Measurements from ENCODE around the gene CDH10.

Gene CDH10

DNA sequence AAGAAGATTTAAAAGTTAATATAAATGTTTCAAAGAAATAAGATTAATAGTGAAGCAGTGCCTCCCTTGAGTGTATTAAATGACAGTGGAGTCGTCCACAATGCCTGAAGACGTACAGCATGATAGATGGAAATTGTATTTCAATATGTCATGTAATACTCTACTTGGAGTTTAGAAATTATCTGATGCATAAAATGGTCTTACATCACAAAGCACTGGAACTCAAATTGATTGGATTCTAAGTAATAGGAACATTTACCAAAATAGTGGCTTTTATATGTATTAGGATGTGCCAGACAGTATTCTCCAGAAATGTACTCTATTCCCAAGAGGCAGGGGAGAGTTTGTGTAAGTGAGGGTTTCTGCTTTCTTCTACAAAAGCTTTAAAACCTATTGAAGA lies 49.4 kb downstream of the CDH10 start:
- FAIRE-seq = no peak

DNA sequence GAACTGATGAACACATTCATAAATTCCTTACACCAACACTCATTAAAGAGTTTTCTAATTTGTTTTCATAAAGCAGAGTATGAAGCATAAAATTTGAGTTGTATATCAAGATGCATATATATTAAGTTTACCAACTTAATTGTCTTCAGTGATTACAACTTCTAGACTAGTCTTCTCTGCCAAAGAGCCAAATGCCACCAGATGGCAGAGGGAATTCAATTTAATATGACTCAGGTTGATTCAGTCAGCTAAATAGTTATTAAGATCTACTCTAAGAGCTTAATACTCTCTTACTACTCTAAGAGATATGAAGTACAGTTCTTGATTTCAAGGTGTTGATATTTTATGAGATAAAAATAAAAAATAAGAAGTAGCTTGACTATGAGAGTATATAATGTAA lies 53.4 kb downstream of the CDH10 start:
- FAIRE-seq = no peak

DNA sequence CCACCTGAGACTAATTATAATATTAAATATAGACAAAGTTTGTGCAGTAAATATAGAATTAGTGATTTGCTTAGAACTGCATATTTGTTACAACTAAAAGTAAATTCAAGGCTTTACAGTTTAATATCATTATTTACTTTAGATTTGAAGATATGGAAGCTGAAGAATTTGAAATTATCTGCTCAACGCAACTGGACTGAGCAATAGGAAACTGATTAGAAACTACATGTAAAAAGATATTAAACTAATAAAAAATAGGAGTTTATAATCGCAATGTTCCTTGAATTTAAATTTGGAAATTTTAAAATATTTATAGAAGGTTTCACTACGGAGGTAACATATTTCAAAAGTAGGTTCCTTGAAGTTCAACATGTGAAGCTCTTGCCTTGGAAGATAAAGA lies 55.2 kb downstream of the CDH10 start:
- FAIRE-seq = no peak

DNA sequence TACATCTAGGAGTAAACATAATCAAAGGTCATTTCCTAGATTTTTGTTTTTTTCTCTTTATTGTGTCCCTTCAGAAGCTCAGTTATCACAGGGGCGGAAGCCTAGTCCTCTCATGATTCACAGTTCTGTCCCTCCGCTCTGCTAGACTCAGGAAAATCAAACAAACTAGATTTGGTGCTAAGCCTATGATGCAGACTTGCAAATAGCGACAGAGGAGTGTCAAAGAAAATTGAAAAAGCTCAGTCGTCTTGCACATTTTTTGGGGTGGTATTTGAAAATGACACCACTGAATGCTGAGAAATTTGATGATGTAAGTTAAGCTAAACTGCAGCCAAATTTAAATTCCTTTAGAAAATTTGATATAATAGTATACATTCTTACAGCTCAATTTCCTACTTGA lies 59.0 kb downstream of the CDH10 start:
- FAIRE-seq = no peak

DNA sequence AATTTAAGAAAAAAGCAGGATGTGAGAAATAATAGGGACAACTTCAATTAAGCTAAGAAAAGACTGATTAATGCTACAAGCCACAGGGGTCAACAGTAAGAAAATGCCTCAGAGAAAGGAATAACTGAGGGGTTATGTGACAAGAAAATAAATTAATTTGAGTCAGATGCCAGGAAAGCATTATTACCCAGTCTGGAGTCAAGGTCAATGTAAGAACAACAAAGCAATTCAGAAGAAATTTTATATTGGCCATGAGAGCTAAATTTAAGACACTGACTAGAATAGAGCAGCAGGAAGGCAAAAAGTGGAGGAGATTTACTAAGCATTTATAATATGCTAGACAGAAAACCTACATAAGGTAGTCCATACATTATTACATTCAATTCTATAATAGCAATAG lies 73.5 kb downstream of the CDH10 start:
- no peak for FAIRE-seq

DNA sequence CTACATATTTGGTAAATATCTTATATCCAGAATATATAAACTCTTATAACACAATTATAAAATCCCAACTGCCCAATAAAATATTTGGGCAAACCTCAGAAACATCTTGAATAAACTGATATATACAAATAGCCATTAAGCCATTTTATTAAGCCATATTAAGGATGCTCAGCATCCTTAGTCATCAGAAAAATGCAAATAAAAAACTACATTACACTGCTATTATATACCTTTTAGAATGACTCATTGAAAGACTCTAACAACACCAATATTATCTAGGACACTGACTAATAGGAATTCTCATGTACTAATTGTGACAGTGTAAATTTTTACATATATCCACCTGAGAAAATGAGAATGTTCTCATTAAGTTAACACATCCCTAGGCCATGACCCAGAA lies 77.8 kb downstream of the CDH10 start:
- FAIRE-seq = no peak

DNA sequence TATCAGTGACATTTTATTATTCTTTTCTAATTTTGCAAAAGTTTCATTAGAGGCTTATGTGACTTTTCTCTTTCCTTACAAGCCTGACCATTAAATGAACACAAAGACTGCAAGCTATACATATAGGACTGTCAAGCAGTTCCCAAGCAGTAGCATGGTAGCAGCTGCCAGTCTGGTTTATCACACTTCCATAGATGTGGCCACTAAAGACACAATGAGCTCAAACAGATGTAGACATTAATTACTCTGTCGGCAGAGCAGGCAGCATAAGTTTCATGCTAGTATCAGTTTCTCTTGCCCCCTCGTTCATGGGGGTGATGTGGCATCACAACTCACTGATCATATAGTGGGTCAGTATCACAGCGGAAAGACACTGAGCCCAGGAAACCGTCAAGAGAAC lies 89.5 kb downstream of the CDH10 start:
- FAIRE-seq = no peak

DNA sequence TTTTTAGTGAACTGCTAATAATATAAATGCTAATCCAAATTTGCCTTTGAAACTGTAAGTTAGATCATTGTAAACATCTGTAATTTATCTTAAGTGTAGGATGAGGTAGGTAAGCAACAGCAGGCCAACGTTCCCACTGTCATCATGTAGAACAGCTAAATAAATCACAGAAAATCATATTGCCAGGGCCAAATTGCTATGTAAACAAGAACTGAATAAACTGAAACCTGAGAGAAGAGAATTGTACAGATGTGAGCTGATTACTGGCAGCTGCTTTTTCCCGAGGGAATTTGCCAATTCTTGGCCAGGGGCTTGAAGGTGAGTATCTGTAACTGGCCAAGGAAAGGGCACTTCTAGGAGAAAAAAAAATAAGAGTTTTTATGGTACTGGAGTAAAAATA lies 97.6 kb downstream of the CDH10 start:
- FAIRE-seq = no peak

DNA sequence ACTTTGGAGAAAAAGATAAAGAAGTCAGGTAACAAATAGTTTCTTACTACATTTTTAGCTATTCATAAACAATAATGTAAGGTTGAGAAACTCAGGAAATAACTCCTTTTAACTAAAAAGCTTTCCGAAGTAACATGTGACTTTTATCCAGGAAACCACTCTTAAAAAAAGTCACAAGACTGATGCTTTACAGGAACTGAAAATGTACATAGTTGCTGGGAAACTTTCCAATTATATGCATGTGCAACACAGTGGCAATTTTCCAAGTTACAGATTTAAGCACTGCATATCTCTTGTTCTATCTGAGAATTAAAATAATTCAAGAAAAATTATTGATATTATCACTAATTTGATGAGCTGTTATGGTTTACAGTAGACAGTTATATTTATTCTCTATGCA lies 105.2 kb downstream of the CDH10 start:
- no peak for FAIRE-seq

DNA sequence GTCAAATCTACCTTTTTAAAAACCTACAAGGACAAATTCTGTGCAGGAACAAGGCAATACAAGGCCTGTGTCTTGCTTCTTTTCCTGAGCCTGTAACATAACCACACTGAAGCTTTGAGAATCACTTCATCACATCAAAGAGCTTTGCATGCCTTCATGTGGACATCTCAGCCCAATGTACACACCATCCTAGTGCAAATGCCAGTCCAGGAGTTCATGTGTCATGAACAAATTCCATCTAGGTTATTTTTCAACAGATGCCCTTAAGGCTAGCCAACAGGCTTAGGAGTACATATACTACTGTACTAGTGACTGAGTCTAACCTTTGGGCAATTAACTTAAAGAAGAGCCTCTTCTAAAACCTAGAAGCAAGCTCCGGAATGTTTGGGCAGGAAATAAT lies 106.4 kb downstream of the CDH10 start:
- no peak for FAIRE-seq

DNA sequence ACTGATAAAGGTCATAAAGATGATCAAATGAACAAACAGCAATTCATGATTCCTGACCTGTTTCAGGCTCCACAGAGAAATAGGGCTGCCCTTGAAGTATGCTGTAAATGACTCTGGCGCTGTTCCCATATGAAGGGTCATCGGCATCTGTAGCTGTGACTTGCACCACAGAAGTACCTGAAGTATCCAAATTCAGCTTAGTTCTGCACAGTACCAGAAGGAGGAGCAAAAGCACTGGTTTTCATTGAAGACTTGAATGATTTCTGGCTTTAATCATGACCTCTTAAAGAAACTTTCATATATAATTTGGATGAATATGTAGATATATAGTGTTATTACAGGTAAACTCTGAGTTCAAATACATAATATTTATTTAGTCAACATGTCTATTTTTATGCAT lies 109.1 kb downstream of the CDH10 start:
- no peak for FAIRE-seq

DNA sequence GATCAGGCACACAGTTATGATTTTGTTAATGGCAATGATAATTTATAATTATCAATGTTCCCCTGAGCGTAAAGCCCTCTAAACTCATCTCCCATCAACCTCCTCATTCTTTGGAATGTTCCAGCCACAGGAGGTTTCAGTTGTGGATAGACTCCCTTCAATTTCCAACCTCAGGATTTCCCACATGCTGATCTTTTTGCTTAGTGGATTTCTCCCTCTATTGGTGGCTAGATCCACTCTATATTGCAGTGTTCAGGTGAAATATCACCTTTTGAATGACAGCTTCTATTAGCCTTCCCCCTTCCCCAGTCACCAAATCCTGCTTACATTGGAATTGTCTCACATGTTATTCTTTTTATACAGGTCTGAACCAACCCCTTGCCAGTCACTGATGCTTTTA lies 113.9 kb downstream of the CDH10 start:
- FAIRE-seq = no peak

DNA sequence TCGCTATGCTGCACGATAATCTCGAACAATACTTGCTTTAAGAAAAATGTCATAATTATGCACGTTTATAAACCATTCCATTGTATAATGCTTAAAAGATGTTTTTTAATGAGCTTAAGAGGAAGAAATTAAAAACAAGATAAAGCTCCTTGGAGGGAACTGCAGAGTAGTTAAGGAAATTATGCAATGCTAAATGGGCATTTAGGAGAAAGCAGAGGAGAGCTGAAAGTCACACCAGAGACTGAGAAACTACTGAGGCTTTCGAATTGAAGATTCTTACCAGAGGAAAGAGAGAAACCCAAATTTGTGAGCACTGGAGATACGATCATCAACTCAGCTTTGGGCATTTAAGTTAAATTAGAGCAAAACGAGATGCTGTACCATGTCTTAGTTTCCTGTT lies 119.4 kb downstream of the CDH10 start:
- FAIRE-seq = no peak

DNA sequence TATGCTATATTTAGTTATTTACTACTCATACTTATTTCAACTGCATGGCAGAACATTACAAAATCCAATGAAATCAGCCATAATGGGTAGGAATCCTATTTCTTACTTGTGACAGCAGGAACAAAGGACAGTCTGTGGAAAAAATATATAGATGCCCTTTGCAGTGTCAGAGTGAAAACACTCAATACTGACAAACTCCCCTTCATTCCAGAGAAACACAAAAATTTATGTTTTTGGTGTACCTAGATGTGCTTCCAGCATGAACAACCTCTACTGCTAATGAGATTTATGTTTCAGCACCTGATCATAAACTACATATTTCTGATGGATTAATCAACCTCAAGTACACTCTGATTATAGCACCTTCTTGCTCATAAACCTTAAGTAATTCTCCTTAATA lies 132.4 kb downstream of the CDH10 start:
- FAIRE-seq = no peak

DNA sequence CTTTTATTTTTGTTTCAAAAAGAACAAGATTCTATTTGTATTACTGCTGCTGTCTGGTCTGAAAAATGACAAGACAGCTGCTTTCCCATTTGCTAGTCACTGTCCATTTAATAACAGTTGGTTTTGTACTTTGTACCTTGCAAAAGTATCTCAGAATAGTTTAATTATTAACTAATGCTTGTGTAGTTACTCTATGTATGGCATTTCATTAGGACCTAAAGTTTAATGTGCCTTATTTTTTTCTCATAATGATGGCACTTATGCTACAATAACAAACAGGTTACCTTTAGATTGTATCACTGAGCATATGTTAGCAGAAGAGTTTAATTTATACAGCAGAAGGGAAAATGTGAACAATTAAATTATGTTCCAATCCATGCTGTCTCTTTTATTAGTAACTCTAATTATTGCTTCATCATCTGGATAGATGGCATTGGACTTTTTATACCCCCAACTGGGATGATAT lies 134.2 kb downstream of the CDH10 start:
- FAIRE-seq = no peak

DNA sequence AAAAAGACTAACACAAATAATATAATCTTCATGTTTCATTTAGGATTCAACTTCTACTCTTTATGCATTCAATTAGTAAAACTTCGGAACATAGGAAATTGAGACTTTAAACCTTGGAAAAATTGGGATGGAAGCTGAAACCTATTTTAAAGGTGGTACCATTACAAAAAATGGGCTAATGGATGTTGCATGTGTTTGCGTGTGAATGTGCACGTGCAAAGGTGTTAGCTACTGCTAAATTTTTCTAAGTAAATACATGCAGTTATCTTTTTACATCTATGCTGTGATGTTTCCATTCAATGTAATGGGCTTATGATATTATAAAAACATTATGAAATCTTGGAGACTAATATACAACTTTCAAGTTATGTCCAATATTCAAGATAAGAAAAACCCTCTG lies 134.8 kb downstream of the CDH10 start:
- FAIRE-seq = no peak

DNA sequence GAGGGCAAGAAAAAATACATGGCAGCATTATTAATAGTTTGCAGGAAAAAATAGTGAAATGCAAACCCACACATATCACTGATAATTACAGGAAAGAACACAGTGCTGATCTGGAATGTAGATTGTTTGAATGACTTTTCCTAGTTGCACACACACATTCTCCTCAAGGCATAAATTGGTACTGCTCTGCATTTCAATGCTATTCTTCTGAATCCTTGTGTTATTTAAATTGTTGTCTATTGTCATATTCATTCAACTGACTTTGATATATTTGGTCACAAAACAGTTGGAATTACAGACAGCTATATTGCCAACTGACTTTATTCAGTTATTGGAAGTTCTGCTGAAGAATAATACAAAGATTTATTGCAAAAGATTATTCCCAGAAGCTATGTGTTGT lies 139.5 kb downstream of the CDH10 start:
- FAIRE-seq = no peak

DNA sequence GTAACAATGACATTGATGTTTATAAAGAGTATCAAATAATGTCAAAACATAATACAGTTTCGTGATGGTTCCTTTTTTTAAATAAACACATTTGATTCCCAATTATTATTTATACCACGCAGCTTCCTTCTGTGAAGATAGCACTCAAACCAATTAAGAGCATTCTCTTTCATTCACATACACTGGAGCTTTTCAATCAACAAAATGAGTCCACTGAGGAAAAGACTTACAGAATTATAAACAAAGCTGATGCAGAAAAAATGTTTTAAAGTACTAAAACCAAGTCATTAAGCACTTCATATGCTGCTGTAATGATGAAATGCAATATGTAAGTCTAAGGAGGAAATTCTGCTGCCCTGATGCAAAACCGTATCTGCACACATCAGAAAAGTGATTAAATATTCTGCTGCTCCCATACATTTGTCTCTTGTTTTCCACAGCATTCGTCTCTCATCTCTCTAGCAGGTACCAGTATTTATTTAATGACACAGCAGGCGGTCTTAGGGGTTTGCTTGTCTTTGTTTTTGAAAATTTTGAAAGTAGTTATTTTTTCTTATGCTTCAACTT lies 147.1 kb downstream of the CDH10 start:
- no peak for FAIRE-seq

DNA sequence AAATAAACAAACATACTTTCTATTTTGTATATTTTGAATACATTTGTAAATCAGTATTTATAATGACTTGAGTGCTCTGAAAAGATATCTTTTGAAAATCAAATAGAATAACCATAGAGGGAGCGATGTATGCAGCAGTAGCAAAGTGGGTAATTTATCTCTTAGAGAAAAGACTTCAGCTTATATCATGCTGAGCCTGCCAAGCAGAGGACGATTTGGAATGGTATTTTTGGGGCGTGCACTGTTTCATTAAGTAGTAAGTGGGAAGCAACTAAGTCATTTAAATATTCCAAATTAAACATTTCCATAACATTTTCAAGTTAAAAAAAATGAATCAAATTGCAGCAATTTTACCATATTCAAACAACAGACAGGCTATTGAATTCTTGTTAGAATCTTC lies 147.6 kb downstream of the CDH10 start:
- no peak for FAIRE-seq

DNA sequence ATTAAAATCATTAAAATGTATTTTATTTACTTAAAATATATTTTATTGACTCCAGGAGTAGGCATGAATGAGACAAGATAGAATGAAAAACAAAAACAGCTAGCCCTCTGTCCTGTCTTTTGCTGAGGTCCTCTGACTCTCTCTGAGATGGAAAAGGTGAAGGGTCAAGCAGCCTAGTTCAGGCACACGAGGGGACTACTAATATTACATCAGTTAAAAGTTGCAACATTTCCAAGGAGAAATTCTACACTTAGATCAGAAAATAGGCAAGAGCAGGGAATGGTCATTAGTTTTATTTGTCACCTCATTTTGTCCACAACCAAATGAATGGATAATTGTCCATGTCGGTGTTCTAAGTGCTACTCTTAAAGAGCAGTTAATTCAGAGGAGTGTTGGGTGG lies 148.5 kb downstream of the CDH10 start:
- no peak for FAIRE-seq

DNA sequence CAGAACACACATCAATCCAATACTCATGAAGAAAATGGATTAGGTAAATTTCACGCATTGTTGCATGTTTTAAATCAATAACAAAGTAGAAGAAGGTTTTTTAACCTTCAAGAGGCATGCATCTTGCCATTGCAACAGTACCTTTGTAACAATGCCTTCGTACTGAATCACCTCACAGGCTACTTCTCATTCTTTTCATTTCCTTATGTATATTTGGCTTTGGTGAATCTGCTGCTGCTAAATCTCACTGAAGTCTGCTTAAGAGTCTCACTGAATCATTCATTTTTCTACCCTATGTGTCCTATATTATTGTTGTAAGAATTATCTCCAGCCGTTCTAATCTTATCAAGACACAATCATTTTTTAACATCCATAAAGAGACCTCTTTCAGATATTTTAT lies 152.5 kb downstream of the CDH10 start:
- no peak for FAIRE-seq

DNA sequence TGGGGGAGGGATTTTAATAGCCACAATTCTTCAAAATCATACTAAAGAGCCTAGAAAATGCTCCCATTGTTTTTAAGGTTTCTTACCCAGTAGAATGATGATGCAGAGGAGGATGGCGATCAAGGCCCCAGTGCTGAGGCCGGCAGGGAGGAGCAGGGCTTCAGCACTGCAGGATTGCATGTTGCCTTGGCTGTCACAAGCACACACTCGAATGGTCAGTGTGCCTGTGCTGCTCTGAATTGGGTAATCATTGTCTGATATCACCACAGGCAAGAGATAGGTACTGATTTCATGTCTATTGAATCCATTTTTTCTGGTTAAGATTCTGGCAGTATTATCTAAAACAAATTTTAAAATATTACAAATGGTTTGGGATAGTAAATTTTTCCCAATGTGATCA lies 153.3 kb downstream of the CDH10 start:
- no peak for FAIRE-seq

DNA sequence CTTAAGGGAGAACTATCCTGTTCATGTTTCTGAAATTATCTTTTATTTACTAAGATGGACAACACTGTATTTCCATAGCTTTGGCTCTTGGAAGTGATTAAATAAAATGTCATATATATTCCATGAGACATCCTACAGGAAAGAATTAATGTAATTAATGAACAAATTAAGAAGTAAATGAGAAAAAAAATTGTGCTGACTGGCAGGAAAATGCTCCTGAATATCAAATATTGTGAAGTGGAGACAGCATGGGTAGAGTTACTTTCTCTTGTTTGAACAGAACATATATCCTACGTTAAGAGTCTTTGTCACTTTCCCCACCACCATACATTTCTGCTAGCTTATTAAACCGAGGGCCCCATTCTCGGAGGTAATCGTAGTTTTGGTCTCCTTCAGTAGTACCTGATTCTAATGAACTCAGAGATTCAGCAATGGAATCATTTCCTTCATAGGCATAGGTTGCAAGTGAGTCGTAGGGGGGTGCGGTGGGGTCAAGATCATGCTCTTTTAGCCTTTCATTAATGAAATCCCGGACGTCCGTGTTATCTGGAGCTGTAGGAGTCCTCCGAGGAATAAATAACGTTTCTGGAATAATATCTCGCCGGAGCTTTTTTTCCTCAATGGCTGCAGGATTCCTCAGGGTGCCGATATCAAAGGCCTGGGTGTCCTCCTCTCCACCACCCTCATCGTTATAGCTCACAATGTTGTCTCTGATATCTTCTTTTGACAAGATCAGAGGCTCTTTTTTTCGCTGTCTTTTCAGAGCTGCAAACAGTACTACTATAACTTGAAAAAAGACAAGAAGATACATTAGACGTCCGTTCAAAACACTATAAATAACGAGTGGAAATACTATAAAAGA lies 157.2 kb downstream of the CDH10 start:
- FAIRE-seq = no peak

DNA sequence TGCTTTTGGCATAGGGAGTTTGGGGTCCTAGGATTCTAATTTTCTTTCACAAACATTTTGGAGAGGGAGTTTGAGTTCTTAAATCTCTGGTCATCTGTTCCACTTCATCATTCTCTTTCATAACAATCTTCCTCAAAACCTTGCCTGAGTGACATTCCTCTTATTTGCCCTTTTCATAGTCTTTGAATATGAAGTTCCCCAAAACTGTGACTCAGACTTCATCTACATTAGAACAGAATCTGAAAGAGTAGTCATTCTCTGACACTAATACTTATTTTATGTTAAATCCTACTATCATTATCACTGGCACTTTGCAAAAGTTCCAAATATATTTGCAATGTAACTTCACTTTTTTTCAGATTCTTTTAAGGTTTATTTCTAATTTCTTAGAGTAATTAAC lies 163.8 kb downstream of the CDH10 start:
- FAIRE-seq = no peak

DNA sequence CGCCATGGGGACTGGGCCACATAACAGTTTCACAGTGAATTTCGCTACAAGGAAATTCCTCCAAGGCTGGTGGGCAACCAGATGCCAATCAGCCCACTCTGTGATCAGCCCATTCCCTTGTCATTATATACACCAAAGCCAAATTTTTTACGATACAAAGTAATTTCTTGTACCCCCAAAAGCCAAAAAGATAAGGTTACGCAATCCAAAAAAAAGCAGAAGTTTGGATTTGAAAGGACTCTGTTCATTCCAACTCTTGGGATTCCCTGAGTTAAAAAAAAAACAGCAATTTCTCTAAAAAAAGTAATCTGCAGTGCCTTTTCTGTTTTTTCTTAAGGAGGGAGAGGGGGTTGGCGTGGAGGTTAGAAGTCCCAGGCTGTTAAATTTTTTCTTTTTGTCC lies 166.8 kb downstream of the CDH10 start:
- no peak for FAIRE-seq

Measured in G401.6 (cell line).